SK-MEL-5 (cell line): ENCODE measurements around the gene GNAT2. TPM values are rescaled to one million over a fixed set of nuclear protein-coding genes. Genes with fewer than 3 reads are reported as not detected.

Experiments
- small RNA-seq, 2 experiments: library from RNA; depleted of rRNA; stranded (forward); fragments of <200 nt; gene quantifications; one replicate each; pipeline ENCODE3, GENCODE V24; 2014
- total RNA-seq: library from RNA; depleted of rRNA; stranded (reverse); fragments of >200 nt; shearing (Covaris generic); gene quantifications from 2 replicates; pipeline ENCODE4 v1.2.3, GENCODE V29; 2014; rRNA removed

GNAT2 gene
- total RNA-seq, 1 experiment from 2014 or later: 0.18 TPM

Small RNAs within 50 kb of the gene (small RNA-seq; reads per million reads assigned to genes)
- 0 to 0.05 reads per million in 2 experiments for gene RNU6V

Other genes starting within 250 kb of the GNAT2 start
- 23.7 and 25.8 TPM in 2 replicates for gene SORT1, start 221.7 kb downstream of the GNAT2 start, total RNA-seq
- 103 and 108 TPM in 2 replicates for gene PSMA5, start 193.2 kb downstream of the GNAT2 start, total RNA-seq
- gene SYPL2, start 153.1 kb downstream of the GNAT2 start, total RNA-seq: 0.35 and 0.37 TPM in 2 replicates
- 0.88 and 1.4 TPM in 2 replicates for gene ATXN7L2, start 135.7 kb downstream of the GNAT2 start, total RNA-seq
- 4.5 and 4.7 TPM in 2 replicates for gene CYB561D1, start 125.5 kb downstream of the GNAT2 start, total RNA-seq
- 2.4 and 2.6 TPM in 2 replicates for gene AMIGO1, start 109.9 kb downstream of the GNAT2 start, total RNA-seq
- 0.03 and 0.98 TPM in 2 replicates for gene GPR61, start 79.7 kb downstream of the GNAT2 start, total RNA-seq
- 8.3 TPM in 2 replicates for gene GNAI3, start 71.0 kb downstream of the GNAT2 start, total RNA-seq
- 30.2 and 31.9 TPM in 2 replicates for gene AMPD2, start 221 bp upstream of the GNAT2 start, total RNA-seq
- 32.1 and 43.6 TPM in 2 replicates for gene GSTM4, start 36.5 kb upstream of the GNAT2 start, total RNA-seq
- gene GSTM2, start 48.4 kb upstream of the GNAT2 start, total RNA-seq: 2.2 and 5.9 TPM in 2 replicates
- not detected in 2 replicates for gene GSTM1, start 68.2 kb upstream of the GNAT2 start, total RNA-seq
- not detected in 2 replicates for gene GSTM5, start 92.6 kb upstream of the GNAT2 start, total RNA-seq
- 67.6 and 72.1 TPM in 2 replicates for gene GSTM3, start 121.4 kb upstream of the GNAT2 start, total RNA-seq
- gene EPS8L3, start 144.3 kb upstream of the GNAT2 start, total RNA-seq: not detected in 2 replicates